Mammary epithelial cell (primary cell): Measurements from ENCODE around the gene PTDSS2.

ENCODE experiments used
- CTCF ChIP-seq, 2 donors: IDR thresholded peaks in 1 of 2; conservative IDR thresholded peaks in 1 of 2; 2 replicates each; pipeline ENCODE4 v1.5.1; 2011 to 2012; ENCODE audit warnings: inconsistent platforms in 2 of 2, low read length in 2 of 2, mild to moderate bottlenecking in 2 of 2, control low read depth in 1 of 2, low read depth in 1 of 2; ENCODE audit not compliant: insufficient read depth in 1 of 2; ENCODE audit errors: extremely low read depth in 1 of 2
- EZH2 ChIP-seq: IDR thresholded peaks from 2 replicates; pipeline ENCODE4 v1.6.1; 2012; ENCODE audit warnings: low read length, inconsistent platforms, borderline replicate concordance

DNA sequence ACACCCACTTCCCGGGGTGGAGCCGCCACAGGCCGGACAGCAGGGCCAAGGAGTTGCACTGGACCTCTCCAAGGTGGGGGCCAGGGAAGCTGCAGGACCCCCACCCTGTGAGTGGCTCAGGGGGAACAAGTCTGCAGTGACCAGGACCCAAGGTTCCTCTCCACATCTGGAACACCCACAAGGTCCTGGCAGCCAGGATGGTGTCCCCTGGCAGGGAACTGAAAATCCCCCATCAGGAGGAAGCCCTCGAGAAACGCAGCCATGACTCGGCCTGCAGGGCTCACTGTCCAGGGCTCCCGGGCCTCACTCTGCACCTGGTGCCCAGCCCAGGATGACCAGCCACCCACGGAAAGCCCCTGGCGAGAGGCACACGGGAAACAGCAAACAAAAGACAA lies 45.5 kb downstream of the PTDSS2 start:
- TF ChIP-seq CTCF (conservative IDR thresholded peaks at IDR 0.05 in 1 of 2, IDR thresholded peaks at IDR 0.05 in 1 of 2; ENCODE audit: extremely low read depth in 1 of 2, insufficient read depth in 1 of 2, low read depth in 1 of 2, low read length in 2 of 2), result no peak
- TF ChIP-seq EZH2, result no peak
